Gastrocnemius medialis (tissue), 4 donors: ENCODE results near the gene DMRT1.

Experiments used
- CTCF ChIP-seq, 5 experiments: fragments of 450-650 bp in 3 of 5; fragments of 200-600 bp in 2 of 5; sonication (generic) in 2 of 5; IDR thresholded peaks in 4 of 5; conservative IDR thresholded peaks in 1 of 5; 1 replicate in 4 of 5; 2 replicates in 1 of 5; pipeline ENCODE4 v1.5.1; 2016 to 2019; ENCODE audit warnings: antibody characterized with exemption in 5 of 5, mild to moderate bottlenecking in 3 of 5, moderate library complexity in 3 of 5
- POLR2A ChIP-seq, 2 donors: fragments of 450-650 bp; IDR thresholded peaks; one replicate each; pipeline ENCODE4 v1.6.1; 2017; ENCODE audit warnings: antibody characterized with exemption in 2 of 2, mild to moderate bottlenecking in 2 of 2, moderate library complexity in 2 of 2

GRCh38 chr9:843427-843785 is 1.9 kb downstream of the DMRT1 start:
- no peak for TF ChIP-seq CTCF (IDR thresholded peaks at IDR 0.05 in 4 of 5, conservative IDR thresholded peaks at IDR 0.05 in 1 of 5)
- no peak for TF ChIP-seq POLR2A (IDR thresholded peaks at IDR 0.05)
